Panc1 (cell line): ENCODE data around the gene KBTBD12. TPM values are rescaled to one million over a fixed set of nuclear protein-coding genes. Genes with fewer than 3 reads are reported as not detected.

ENCODE experiments used
- ATAC-seq: fragments of 200-7000 bp; cut with Tn5 transposase; 2 replicates; pipeline ENCODE4 v1.9.1; 2020; ENCODE audit warnings: mild to moderate bottlenecking, moderate library complexity
- BruUV-seq: library from RNA; stranded (reverse); fragments of 400-500 nt; replicated peaks from 2 replicates; lab custom pipeline; 2021; lab: Mats Ljungman, UMichigan
- CTCF ChIA-PET: fragments of 300-600 bp; sonication (Branson Sonifier 250); formaldehyde crosslinking; loops from one replicate; lab custom pipeline; 2022; ENCODE audit warnings: antibody characterized with exemption; lab: Charles Lee
- POLR2A ChIA-PET: fragments of 300-600 bp; sonication (Branson Sonifier 250); formaldehyde crosslinking; loops from one replicate; lab custom pipeline; 2022; ENCODE audit warnings: antibody characterized with exemption; lab: Charles Lee
- DNase-seq: peaks from one replicate; pipeline ENCODE4 v3.0.0-alpha.2; 2010; ENCODE audit warnings: low read depth, low spot score
- H3K27ac ChIP-seq: 2 replicates; pipeline ENCODE4 v1.5.1; 2011; ENCODE audit warnings: mild to moderate bottlenecking, low read length, inconsistent platforms
- H3K27me3 ChIP-seq: fragments of 200-500 bp; sonication (Bioruptor generic); 2 replicates; pipeline ENCODE4 v1.6.0; 2014; ENCODE audit warnings: low read length, inconsistent platforms; ENCODE audit not compliant: control insufficient read depth, insufficient read depth
- H3K36me3 ChIP-seq: fragments of 200-500 bp; sonication (Bioruptor generic); 2 replicates; pipeline ENCODE4 v1.5.1; 2014; ENCODE audit warnings: inconsistent platforms, mild to moderate bottlenecking, low read length, moderate library complexity; ENCODE audit not compliant: control insufficient read depth, insufficient read depth
- H3K4me1 ChIP-seq: 2 replicates; pipeline ENCODE4 v1.5.1; 2011; ENCODE audit warnings: inconsistent platforms, mild to moderate bottlenecking, low read length, moderate library complexity; ENCODE audit not compliant: control insufficient read depth, insufficient read depth
- H3K4me3 ChIP-seq, 2 experiments: 2 replicates each; pipeline ENCODE4 v1.5.1; 2011 to 2012; ENCODE audit warnings: low read depth in 2 of 2, low read length in 2 of 2, mild to moderate bottlenecking in 2 of 2, inconsistent platforms in 1 of 2, moderate library complexity in 1 of 2
- H3K9me3 ChIP-seq: fragments of 200-500 bp; sonication (Bioruptor generic); 2 replicates; pipeline ENCODE4 v1.5.1; 2014; ENCODE audit warnings: low read depth, mild to moderate bottlenecking, inconsistent platforms, low read length, moderate library complexity; ENCODE audit not compliant: control insufficient read depth, insufficient read depth
- POLR2AphosphoS5 ChIP-seq: IDR thresholded peaks from 2 replicates; pipeline ENCODE4 v1.6.1; 2012; ENCODE audit warnings: mild to moderate bottlenecking, low read depth, low read length, moderate library complexity
- REST ChIP-seq, 2 experiments: IDR thresholded peaks; 2 replicates each; pipeline ENCODE4 v1.6.1; 2011 to 2012; ENCODE audit warnings: low read depth in 2 of 2, control low read depth in 1 of 2, low read length in 1 of 2, mild to moderate bottlenecking in 1 of 2, moderate library complexity in 1 of 2; ENCODE audit not compliant: insufficient read depth in 1 of 2
- SIN3A ChIP-seq: IDR thresholded peaks from 2 replicates; pipeline ENCODE4 v1.6.1; 2012; ENCODE audit warnings: low read depth, mild to moderate bottlenecking, low read length, moderate library complexity, borderline replicate concordance; ENCODE audit not compliant: insufficient read depth
- TCF7L2 ChIP-seq: IDR thresholded peaks from 2 replicates; pipeline ENCODE4 v1.6.1; 2011; ENCODE audit warnings: mild to moderate bottlenecking, low read depth, low read length, inconsistent platforms
- in situ Hi-C: cut with HindIII; loops from 2 replicates; pipeline ENCODE4 v1.10.0; 2016; ENCODE audit warnings: low sequenced_read_pairs, low pct_unique_long_range_greater_than_20kb
- intact Hi-C: fragments of 100-400 bp; cut with micrococcal nuclease; formaldehyde crosslinking; loops from one replicate; pipeline ENCODE4 v1.10.0; 2022; ENCODE audit not compliant: unreplicated experiment
- total RNA-seq: library from RNA; stranded (reverse); gene quantifications from one replicate; pipeline ENCODE4 v1.2.1, GENCODE V29; 2021; ENCODE audit not compliant: unreplicated experiment
- TF ChIP-seq, protein P1 (sequence below): fragments of 450-650 bp; IDR thresholded peaks from 2 replicates; pipeline ENCODE4 v1.5.1; 2017; ENCODE audit warnings: mild to moderate bottlenecking

Gene KBTBD12
- total RNA-seq, 1 experiment from 2014 or later: 0.28 TPM

DNA sequence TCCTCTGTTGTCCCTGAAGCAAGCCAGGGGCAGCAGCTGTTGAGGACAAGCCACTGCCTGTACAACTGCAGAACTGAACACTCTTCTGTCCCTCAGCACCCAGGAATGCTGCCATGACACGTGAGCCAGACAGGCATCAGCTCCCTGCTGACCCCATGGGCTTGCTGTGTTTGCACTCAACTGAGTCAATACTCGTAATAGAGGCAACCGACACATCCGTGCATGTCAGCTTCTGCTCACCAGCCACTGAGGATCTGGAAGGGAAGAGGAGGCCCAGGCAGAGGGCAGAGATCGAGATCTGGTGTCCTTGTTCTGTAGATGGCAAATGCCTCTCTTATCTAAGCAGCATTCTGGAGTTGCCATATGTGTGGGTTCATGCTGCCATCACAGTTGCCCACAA lies 82.9 kb downstream of the KBTBD12 start:
- ChIA-PET CTCF (no interaction called here), POLR2A (interaction anchor here (0.8 kb wide), 1 partner anchor 10 kb away, joined by 4 read pairs; no protein-coding TSS in a partner anchor)
- TF ChIP-seq POLR2AphosphoS5 (no peak), SIN3A (no peak), REST (IDR thresholded peaks at IDR 0.05; ENCODE audit: insufficient read depth in 1 of 2, low read depth in 2 of 2, low read length in 1 of 2) (no peak), TCF7L2 (no peak)
- TF ChIP-seq, protein P1, sequence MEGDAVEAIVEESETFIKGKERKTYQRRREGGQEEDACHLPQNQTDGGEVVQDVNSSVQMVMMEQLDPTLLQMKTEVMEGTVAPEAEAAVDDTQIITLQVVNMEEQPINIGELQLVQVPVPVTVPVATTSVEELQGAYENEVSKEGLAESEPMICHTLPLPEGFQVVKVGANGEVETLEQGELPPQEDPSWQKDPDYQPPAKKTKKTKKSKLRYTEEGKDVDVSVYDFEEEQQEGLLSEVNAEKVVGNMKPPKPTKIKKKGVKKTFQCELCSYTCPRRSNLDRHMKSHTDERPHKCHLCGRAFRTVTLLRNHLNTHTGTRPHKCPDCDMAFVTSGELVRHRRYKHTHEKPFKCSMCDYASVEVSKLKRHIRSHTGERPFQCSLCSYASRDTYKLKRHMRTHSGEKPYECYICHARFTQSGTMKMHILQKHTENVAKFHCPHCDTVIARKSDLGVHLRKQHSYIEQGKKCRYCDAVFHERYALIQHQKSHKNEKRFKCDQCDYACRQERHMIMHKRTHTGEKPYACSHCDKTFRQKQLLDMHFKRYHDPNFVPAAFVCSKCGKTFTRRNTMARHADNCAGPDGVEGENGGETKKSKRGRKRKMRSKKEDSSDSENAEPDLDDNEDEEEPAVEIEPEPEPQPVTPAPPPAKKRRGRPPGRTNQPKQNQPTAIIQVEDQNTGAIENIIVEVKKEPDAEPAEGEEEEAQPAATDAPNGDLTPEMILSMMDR: no peak
- Histone ChIP-seq H3K4me1 (no peaks in the 10 kb centered on the region), H3K4me3 (no peak overlapping the region), H3K9me3 (no peaks in the 10 kb centered on the region), H3K36me3 (no peaks in the 10 kb centered on the region), H3K27ac (no peak overlapping the region), H3K27me3 (peaks cover 4% of the 10 kb centered on the region; the same call in 1 of the 2 replicates)
- no TSS peak for BruUV-seq
- no peak for DNase-seq
- ATAC-seq: no peak
- in situ Hi-C loops (no loop called here), intact Hi-C loops (no loop called here)

DNA sequence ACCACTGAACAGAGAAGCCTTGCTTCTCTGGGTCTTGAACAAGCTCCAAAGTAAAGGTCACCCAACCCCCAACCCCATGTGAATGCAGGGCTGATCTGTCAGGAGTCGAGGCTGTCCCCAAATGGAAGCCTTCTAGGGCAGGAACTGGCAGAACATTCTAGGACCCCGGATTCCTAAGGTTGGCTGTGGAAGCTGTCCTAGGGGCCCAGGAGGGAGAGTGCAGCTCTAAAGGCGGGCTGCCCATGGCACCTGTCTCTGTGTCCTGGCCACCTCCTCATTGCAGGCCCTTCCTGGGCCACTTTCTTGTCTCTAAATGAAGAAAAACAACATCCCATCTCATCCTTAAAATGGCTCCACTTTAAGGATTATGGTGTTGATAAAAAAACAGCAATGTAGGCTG lies 83.6 kb downstream of the KBTBD12 start:
- H3K27ac ChIP-seq: no peak overlapping the region
- ChIA-PET CTCF (no interaction called here), POLR2A (no interaction called here)
- in situ Hi-C loops (no loop called here), intact Hi-C loops (no loop called here)
- H3K4me3 ChIP-seq: no peak overlapping the region
- peaks cover 5% of the 10 kb centered on the region; the same call in 1 of the 2 replicates for H3K27me3 ChIP-seq
- H3K36me3 ChIP-seq: no peaks in the 10 kb centered on the region
- H3K9me3 ChIP-seq: no peaks in the 10 kb centered on the region
- ATAC-seq: no peak
- no peak for DNase-seq
- TF ChIP-seq TCF7L2 (no peak), POLR2AphosphoS5 (no peak), REST (IDR thresholded peaks at IDR 0.05; ENCODE audit: insufficient read depth in 1 of 2, low read depth in 2 of 2, low read length in 1 of 2) (no peak), SIN3A (no peak)
- TF ChIP-seq, protein P1: no peak
- H3K4me1 ChIP-seq: no peaks in the 10 kb centered on the region
- BruUV-seq: no TSS peak
